HTR-8/SVneo (cell line): ENCODE measurements around the gene BCKDK.

Source experiments
- DNase-seq: peaks from one replicate; pipeline ENCODE4 v3.0.0; 2011; ENCODE audit warnings: low spot score, mixed read lengths; ENCODE audit not compliant: insufficient read length
- FAIRE-seq: peaks from 2 replicates; lab custom pipeline; 2011; peaks lifted over from hg19 to GRCh38; lab: Jason Lieb, UNC

The BCKDK gene

GRCh38 chr16:31079342-31079944 lies 28.7 kb upstream of the BCKDK start:
- FAIRE-seq, result no peak
- no peak for DNase-seq

- FAIRE-seq (no peak), DNase-seq (no peak)
These were observed 28.1 kb upstream of the BCKDK start for GRCh38 chr16:31080035-31080629.

DNA sequence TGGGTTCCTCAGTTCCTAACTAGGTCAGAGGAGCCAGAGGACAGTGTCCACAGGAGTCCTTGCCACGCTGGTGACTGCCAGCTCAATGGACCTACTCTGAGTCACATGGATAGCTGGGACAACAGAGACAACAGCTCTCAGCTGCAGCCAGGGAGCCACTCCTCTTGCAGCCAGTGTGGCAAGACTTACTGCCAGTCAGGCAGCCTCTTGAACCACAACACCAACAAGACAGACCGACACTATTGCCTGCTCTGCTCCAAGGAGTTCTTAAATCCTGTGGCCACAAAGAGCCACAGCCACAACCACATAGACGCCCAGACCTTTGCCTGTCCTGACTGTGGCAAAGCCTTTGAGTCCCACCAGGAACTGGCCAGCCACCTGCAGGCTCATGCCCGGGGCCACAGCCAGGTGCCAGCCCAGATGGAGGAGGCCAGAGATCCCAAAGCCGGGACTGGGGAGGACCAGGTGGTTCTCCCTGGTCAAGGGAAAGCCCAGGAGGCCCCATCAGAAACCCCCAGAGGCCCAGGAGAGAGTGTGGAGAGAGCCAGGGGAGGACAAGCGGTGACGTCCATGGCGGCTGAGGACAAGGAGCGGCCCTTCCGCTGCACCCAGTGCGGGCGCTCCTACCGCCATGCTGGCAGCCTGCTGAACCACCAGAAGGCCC lies 27.3 kb upstream of the BCKDK start:
- DNase-seq (no peak), FAIRE-seq (no peak)

- no peak for FAIRE-seq
- DNase-seq, result no peak
These were observed 26.5 kb upstream of the BCKDK start for GRCh38 chr16:31081428-31082351.

DNA sequence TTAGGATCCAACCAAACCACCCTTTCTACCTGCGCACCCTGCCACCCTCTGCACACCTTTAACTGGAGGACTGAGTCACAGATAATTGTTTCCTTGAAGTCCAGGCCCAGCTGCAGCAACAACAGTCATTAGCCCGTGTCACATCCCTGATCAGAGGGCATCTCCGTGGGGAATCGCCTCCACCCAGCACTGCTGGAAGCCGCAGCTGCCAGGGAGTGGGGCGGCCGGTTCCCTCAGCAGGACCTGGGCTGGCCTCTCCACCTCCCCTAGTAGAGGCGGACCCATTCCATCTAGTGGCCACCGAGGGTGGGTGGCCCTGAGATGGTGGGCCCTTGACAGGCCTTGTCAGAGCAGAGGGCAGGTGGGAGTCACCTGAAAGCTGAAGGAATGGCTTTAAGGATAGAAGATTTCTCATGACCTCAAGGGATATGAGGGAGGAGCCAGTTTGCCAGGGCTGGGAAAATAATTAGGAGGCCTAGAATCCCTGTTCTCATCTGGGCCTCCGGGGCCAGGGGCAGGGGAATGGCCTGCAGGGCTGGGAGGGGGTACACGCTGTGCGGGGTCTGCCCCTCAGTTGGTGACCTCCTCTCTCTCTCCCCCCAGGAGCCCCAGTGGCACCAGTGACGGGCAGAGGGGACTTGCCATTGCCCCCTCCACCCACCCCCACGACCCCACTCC lies 25.7 kb upstream of the BCKDK start:
- DNase-seq, result no peak
- no peak for FAIRE-seq

- DNase-seq, result no peak
- FAIRE-seq, result no peak
These were observed 25.1 kb upstream of the BCKDK start for GRCh38 chr16:31083081-31083480.

- DNase-seq (no peak), FAIRE-seq (no peak)
These were observed 24.6 kb upstream of the BCKDK start for GRCh38 chr16:31083556-31083955.

DNA sequence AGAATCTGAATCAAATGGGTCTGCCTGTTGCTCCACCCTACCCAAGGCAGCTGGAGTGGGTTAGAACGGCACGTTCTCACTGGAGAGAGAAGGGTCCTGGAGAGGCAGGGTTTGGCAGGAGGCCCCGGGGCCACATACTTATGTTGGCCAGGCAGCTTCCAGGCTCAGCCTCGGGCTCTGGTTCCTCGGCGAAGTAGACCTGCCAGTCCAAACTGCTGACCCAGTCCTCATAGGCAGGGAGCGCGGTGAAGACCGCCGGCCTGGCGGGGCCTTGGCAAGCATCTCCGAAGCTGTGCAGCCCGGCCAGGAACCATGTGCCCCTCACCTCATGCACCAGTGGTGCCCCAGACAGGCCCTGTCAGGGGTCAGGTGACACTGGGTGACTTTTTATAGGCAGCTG lies 24.2 kb upstream of the BCKDK start:
- FAIRE-seq, result no peak

GRCh38 chr16:31084584-31085302 lies 23.4 kb upstream of the BCKDK start:
- DNase-seq (no peak), FAIRE-seq (no peak)

More for the DNA sequence above, 24.2 kb upstream of the BCKDK start:
- DNase-seq, result no peak

GRCh38 chr16:31085411-31085810 lies 22.8 kb upstream of the BCKDK start:
- DNase-seq (no peak), FAIRE-seq (no peak)

DNA sequence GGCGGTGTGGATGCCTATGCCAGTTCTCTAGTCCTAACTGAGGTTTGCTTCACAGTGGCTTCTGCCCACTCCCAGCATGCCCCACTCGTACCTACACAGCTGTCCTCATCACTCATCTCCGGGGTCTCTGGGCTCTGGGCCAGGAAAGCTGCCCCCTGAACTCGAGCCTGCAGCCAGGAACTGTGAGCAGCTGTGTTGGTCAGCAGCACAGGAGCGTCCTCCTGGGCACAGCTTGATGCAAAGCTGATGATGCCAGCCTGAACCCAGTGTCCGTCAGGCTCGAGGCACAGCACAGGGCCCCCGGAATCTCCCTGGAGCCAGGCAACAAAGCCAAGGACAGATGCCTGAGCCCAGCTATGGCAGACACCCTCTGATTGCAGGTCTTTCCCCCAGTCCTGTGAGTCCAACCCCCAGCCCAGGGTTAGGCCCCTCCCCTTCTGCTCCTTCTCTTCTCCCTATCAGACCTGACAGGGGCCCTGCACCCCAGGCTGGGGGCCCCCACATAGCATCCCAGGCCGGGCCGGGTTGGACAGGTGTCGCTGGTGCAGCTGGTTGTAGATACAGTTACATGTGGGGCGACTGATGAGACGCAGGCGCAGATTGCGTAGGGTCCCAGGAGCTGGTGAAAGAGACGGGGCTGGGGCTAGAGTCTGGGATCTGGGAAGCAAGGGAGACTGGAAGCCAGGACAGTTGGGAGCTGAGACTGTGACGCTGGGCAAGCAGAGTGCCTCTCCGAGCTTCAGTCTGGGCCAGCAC lies 22.1 kb upstream of the BCKDK start:
- DNase-seq (no peak), FAIRE-seq (no peak)

DNA sequence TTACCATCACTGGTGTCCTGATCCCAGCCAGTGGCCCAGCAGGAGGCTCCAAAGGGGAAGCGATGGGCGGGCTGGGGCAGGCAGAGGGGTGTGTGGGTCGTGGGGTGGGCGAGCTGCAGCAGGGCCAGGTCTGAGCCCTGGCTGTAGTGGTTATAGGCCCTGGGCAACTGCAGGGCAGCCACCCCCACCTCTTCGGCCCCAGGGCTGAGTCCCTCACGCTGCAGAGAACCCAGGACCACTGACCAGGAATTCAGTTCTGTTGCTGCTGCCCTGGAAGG lies 21.6 kb upstream of the BCKDK start:
- DNase-seq (no peak), FAIRE-seq (no peak)

DNA sequence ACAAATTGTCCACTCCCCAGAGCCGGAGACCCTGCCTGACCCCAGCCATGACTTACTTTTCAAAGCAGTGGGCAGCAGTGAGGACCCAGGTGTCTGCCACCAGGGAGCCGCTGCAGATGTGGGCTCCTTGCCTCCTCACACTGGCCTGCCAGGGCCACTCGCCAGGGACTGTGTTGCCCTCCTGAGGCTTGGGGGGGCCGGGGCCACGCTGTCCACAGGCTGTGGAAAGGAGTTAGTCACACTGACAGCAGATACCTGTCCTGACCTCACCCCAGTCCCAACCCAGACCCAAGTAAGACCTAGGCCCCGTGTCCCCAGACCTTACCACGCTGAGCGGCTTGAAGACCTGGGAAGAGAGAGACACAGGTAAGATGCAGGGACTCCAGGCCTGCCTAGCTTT lies 20.7 kb upstream of the BCKDK start:
- FAIRE-seq (no peak), DNase-seq (no peak)

DNA sequence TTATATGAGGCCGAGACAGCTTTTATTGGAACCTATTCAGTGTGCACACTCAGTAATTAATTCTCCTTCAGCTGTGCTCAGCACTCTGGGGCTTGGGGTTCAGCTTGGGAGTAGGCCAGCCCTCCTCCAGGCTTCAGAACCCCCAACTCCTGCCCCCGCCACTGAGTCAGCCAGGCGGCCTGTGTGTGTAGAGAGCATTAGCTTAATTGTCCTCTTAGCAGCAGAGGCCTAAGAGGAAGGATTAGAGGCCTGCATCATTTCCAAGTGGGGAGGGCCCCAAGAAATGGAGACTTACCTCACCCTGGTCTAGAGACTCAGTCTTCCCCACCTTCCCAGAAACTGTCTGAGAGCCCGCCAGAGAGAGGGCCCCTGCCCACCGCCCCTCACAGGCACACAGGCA lies 20.2 kb upstream of the BCKDK start:
- FAIRE-seq (no peak), DNase-seq (no peak)

DNA sequence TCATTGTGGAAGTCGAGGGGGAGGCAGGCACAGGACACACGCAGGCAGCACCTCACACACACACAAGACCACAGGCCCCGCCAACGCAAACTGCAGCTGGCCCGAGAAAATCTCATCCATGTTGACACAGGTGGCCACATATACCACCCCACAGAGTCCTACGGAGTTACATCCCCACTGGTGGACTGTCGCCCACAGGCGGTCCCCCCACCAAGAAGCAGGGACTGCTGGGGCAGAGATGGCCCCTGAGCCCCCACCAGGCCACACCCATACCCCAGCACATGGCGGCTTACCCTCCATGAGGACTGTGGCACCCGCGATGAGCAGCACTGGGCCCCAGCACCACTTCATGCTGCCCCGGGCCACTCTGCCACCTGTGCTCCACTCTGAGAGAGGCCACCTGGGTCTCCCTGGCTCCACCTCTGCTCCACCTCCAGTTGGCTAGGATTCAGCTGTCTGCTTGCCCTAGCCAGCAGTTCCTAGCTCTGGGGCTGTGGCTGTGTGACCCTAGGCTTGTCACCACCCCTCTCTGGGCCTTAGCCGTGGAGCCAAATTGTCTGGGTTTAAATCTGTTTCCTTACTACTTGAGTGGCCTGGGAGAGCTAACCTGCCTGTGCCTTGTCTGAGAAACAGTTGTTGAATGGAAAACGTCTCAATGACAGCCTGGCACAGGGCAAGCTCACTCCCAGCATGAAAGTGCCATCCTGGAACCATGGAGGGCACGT lies 19.6 kb upstream of the BCKDK start, which contains the start of gene PRSS53:
Gene PRSS53 (minus strand): TSS at position 485 of the 725 bp plus-strand sequence. CDS start 134 bp downstream, at position 351.
- no peak for FAIRE-seq

DNA sequence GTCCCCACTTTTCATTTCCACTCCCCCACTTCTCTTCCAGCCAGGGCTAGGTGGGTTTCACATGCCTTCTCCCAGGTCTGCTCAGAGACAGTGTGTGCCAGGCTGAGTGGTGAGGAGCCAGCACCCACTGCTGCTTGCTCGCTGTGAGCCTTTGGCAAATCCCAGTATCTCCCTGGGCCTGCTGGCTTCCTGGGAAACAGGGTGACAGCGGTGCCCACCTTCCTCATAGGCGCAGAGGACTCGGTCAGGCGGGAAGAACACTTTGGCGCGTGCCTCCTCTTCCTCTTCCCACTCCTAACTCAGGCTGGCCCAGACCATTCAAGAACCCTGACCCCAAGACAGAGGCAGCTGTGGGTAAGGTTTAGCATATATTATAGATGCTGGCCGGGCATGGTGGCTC lies 19.0 kb upstream of the BCKDK start:
- no peak for FAIRE-seq
- no peak for DNase-seq

More for the DNA sequence above, 19.6 kb upstream of the BCKDK start, which contains the start of gene PRSS53:
- DNase-seq, result no peak

DNA sequence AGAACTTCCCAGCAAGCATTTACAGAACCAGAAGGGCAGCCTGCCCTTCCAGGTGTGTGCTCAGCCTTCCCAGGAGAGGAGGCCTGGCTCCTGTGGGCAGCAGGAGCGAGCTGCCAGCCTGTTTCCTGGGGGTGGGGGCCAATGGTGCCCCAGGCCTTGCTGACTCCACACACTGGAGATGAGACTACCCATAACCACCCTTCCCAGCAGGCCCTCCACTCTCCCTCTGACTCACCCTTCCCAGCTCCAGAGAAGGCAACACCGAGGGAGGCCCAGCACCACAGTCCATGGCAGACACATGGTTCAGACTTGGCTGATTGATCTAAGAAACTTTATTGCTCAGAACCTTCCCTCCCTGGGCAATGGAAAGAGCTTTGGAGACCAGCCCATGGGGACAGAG lies 17.6 kb upstream of the BCKDK start:
- DNase-seq (no peak), FAIRE-seq (no peak)

DNA sequence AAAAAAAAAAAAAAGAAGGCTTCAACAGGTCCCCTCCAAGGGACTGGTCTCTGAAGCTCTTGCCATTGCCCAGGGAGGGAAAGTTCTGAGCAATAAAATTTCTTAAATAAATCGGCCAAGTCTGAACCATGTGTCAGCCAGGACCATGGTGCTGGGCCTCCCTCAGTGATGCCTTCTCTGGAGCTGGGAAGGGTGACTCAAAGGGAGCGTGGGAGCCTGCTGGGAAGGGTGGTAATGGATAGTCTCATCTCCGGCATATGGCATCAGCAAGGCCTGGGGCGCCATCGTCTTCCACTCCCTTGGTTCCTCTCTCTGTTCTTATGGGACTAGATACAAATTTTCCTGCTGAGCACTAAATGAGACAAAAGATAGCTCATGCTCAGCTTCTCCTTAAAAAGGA lies 15.9 kb upstream of the BCKDK start:
- DNase-seq (no peak), FAIRE-seq (no peak)
